ENCODE results near the gene CDK17. TPM values are rescaled to one million over a fixed set of nuclear protein-coding genes. Genes with fewer than 3 reads are reported as not detected.

Gene CDK17
- total and polyA plus RNA-seq, 4 donors, result 53.1 to 122 (median 60.4) TPM

- H3K4me3 ChIP-seq (ENCODE audit: low read depth, low read length), result no peak overlapping the region
- H3K36me3 ChIP-seq (ENCODE audit: control insufficient read depth, insufficient read depth, low read length), result peaks cover 3% of the 10 kb centered on the region
- no peaks in the 10 kb centered on the region for H3K9me3 ChIP-seq (ENCODE audit: control insufficient read depth, insufficient read depth, low read length)
- no CpG with 5 or more reads among the region's 5 CpGs for WGBS (ENCODE audit: insufficient coverage)
- no peak overlapping the region for H3K27ac ChIP-seq (ENCODE audit: low read depth, low read length)
- H3K27me3 ChIP-seq (ENCODE audit: control insufficient read depth, insufficient read depth, low read length), result no peaks in the 10 kb centered on the region
- peaks cover 70% of the 10 kb centered on the region for H3K4me1 ChIP-seq (ENCODE audit: control insufficient read depth, insufficient read depth, low read length)
- no peak for DNase-seq (ENCODE audit: low read depth in 4 of 6, low spot score in 6 of 6)
Observed at GRCh38 chr12:96235484-96235826, 164.8 kb downstream of the CDK17 start.

DNA sequence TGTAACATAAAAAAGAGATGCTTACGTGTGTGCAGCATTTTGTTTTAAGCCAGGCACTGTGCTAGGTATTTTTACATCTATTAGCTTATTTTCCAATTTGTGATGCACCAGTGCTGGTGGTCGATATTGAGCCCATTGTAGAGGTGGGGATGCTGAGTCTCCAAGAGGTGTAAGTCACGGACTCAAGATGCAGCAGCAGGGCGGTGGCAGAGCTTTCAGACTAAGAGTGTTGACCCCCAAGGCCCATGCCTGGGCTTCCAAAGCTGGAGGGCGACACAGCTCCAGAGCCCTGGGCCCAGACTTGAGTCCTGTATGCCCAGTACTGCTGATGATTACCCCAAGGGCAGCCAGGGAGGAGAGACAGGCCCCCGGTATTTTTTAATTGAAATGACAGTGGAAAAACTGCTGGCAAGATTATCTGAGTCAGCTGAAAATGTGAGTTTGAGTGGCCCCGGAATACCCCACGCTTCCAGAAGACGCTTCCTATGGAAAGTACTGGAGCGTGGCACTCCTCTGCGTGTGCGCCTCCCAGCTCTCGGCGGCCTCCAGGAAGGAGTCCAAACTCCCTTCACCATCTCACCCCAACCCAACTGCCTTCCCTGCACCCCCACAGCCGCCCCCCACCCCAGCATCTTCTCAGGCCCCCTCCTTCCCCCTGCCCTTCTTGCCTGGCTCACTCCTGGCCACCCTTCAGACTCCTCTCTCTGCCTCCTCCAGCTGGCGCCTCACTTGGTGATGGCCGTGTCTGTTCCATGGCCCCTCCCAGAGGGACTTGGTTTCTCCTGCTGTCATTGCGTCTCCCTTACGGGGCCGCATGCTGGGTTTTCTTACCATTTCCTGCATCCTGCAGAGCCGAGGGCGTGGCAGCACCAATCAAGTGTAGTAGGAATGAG, 165.4 kb downstream of the CDK17 start:
- H3K27ac ChIP-seq (ENCODE audit: low read depth, low read length), result peak overlapping the region; percentile 87
- no peak overlapping the region for H3K4me3 ChIP-seq (ENCODE audit: low read depth, low read length)
- peak in 1 of 6 donors; percentile 53 for DNase-seq (ENCODE audit: low read depth in 4 of 6, low spot score in 6 of 6)
- H3K27me3 ChIP-seq (ENCODE audit: control insufficient read depth, insufficient read depth, low read length), result no peaks in the 10 kb centered on the region
- 86% methylated on average over 16 of the region's 22 CpGs for WGBS (ENCODE audit: insufficient coverage)
- peaks cover 3% of the 10 kb centered on the region for H3K36me3 ChIP-seq (ENCODE audit: control insufficient read depth, insufficient read depth, low read length)
- no peaks in the 10 kb centered on the region for H3K9me3 ChIP-seq (ENCODE audit: control insufficient read depth, insufficient read depth, low read length)
- peaks cover 69% of the 10 kb centered on the region for H3K4me1 ChIP-seq (ENCODE audit: control insufficient read depth, insufficient read depth, low read length)

DNA sequence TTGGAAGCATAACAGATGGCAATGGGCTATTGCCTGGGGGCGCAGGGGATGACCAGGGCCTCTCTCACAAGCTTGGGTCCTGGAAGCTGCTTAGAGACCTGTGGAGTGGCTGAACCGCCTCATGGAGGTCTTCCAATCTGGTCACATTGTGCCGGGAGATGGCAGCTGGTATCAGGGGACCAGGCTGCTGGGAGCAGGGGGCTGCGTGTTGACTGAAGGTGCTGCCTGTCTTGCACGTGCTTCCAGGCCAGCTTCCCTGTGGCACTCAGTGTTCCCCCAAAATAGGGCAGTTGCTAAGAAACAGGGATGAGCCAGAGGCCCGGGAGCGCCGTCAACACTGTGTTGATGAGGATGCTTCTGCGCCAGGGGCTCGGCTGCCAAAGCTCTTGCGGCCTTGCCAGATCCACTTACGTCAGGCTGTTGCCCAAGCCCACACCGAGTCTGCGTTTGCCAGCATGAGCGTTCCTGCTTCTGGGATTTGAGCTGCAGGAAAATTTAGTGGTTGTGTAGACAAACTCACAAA, 166.2 kb downstream of the CDK17 start:
- H3K27ac ChIP-seq (ENCODE audit: low read depth, low read length), result peak overlapping the region; percentile 87
- WGBS (ENCODE audit: insufficient coverage), result 30% methylated on average over 11 of the region's 15 CpGs
- DNase-seq (ENCODE audit: low read depth in 4 of 6, low spot score in 6 of 6), result peak in 5 of 6 donors; percentile 77 to 99 (median 87)
- H3K4me3 ChIP-seq (ENCODE audit: low read depth, low read length), result no peak overlapping the region
- peaks cover 2% of the 10 kb centered on the region for H3K36me3 ChIP-seq (ENCODE audit: control insufficient read depth, insufficient read depth, low read length)
- H3K27me3 ChIP-seq (ENCODE audit: control insufficient read depth, insufficient read depth, low read length), result no peaks in the 10 kb centered on the region
- H3K9me3 ChIP-seq (ENCODE audit: control insufficient read depth, insufficient read depth, low read length), result no peaks in the 10 kb centered on the region
- H3K4me1 ChIP-seq (ENCODE audit: control insufficient read depth, insufficient read depth, low read length), result peaks cover 66% of the 10 kb centered on the region

DNA sequence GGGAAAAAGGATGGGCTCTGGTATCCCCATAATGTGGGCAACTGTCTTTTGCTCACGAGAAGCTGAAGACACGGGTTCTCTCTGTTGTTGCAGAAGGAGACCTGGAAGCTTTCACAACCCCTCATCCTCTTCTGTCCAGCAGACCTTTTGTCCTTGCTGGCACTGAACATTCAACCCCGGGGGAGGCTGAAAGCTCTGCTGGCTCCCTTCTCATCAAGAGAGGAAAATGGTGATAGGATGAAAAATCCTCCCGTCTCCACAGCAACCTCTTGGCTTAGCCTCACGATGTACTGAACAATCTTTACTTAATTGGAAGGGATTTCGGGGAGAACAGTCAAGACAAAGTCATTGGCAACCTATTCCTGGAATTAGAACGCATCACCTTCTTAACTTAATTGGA, 167.1 kb downstream of the CDK17 start:
- peak in 4 of 6 donors; percentile 52 to 91 (median 74) for DNase-seq (ENCODE audit: low read depth in 4 of 6, low spot score in 6 of 6)
- no peaks in the 10 kb centered on the region for H3K9me3 ChIP-seq (ENCODE audit: control insufficient read depth, insufficient read depth, low read length)
- H3K27ac ChIP-seq (ENCODE audit: low read depth, low read length), result peak overlapping the region; percentile 87
- no CpG with 5 or more reads among the region's 7 CpGs for WGBS (ENCODE audit: insufficient coverage)
- H3K4me1 ChIP-seq (ENCODE audit: control insufficient read depth, insufficient read depth, low read length), result peaks cover 60% of the 10 kb centered on the region
- no peak overlapping the region for H3K4me3 ChIP-seq (ENCODE audit: low read depth, low read length)
- no peaks in the 10 kb centered on the region for H3K27me3 ChIP-seq (ENCODE audit: control insufficient read depth, insufficient read depth, low read length)
- H3K36me3 ChIP-seq (ENCODE audit: control insufficient read depth, insufficient read depth, low read length), result peaks cover 2% of the 10 kb centered on the region

DNA sequence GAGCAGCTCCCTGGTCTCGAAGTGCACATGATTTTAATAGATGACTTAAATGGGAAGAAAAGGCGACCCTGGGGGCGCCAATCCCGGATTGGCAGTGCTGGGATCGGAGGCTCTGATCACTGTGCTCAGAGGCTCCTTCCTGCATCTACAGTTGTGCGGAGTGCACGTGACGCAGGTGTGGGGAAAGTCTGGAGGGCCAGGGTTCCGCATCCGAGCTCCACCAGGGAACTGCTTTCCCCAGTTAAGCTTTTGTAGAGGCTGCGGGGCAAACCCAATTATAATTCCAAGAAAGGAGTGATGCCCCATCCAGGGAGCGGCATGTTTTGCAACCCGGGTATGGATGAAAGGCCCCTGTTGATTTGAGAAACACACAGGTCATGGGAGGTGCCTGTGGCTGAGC, 169.6 kb downstream of the CDK17 start:
- Histone ChIP-seq H3K27me3 (ENCODE audit: control insufficient read depth, insufficient read depth, low read length) (no peaks in the 10 kb centered on the region), H3K4me3 (ENCODE audit: low read depth, low read length) (no peak overlapping the region), H3K27ac (ENCODE audit: low read depth, low read length) (no peak overlapping the region), H3K9me3 (ENCODE audit: control insufficient read depth, insufficient read depth, low read length) (no peaks in the 10 kb centered on the region), H3K4me1 (ENCODE audit: control insufficient read depth, insufficient read depth, low read length) (peaks cover 41% of the 10 kb centered on the region), H3K36me3 (ENCODE audit: control insufficient read depth, insufficient read depth, low read length) (peaks cover 4% of the 10 kb centered on the region)
- DNase-seq (ENCODE audit: low read depth in 4 of 6, low spot score in 6 of 6), result no peak
- 80% methylated on average over 11 of the region's 13 CpGs for WGBS (ENCODE audit: insufficient coverage)

DNA sequence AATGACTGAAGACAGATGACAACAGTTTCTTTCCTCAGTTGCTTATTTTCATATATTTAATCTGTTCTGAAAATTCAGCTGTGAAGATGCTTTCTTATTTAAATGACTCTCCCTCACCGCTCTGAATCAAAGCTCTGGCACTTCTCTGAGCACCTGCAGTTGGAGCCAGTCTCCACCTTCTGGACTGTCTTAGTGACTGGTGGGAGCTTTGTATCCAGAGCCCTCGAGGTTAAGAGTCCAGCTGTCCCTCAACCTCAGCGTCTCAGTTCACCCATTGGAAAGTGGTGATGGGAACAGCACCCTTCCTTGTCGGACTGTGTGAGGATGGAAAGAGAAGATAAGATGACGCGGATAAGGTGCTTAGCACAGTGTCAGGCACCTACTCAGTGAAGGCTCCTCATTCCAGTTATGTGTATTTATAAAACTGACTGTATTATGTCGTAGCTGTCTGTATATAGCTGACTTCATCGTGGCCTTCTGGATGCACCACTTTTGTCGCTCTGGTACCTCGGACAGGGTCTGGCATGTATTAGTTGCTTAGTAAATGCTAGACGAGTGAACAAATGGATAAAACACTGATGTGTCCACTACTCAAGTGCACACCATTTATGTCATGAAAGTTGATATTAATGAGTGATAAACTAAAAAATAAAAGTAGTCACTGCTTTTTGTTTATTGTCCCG, 171.5 kb downstream of the CDK17 start:
- DNase-seq (ENCODE audit: low read depth in 4 of 6, low spot score in 6 of 6), result no peak
- Histone ChIP-seq H3K9me3 (ENCODE audit: control insufficient read depth, insufficient read depth, low read length) (no peaks in the 10 kb centered on the region), H3K36me3 (ENCODE audit: control insufficient read depth, insufficient read depth, low read length) (peaks cover 4% of the 10 kb centered on the region), H3K27ac (ENCODE audit: low read depth, low read length) (no peak overlapping the region), H3K27me3 (ENCODE audit: control insufficient read depth, insufficient read depth, low read length) (no peaks in the 10 kb centered on the region), H3K4me1 (ENCODE audit: control insufficient read depth, insufficient read depth, low read length) (peaks cover 30% of the 10 kb centered on the region), H3K4me3 (ENCODE audit: low read depth, low read length) (no peak overlapping the region)
- 70% methylated on average over 4 of the region's 12 CpGs for WGBS (ENCODE audit: insufficient coverage)

Small RNA genes within 50 kb of the gene (small RNA-seq; reads per million reads assigned to genes)
- not detected for gene RN7SKP11 (ENCODE audit: low replicate concordance)
- gene RNU4-24P (ENCODE audit: low replicate concordance), result not detected

Other genes starting within 250 kb of the CDK17 start
- 10 to 100 TPM; 10.7 to 17.0 TPM for gene ELK3, start 206.1 kb downstream of the CDK17 start, total RNA-seq
- 10 to 100 TPM; 16.0 to 22.0 TPM for gene ELK3, start 206.1 kb downstream of the CDK17 start, polyA plus RNA-seq (ENCODE audit: insufficient read length in 2 of 2)
- 10 to 100 TPM; 16.2 to 21.3 TPM for gene CFAP54, start 89.1 kb upstream of the CDK17 start, total RNA-seq
- gene CFAP54, start 89.1 kb upstream of the CDK17 start, polyA plus RNA-seq (ENCODE audit: insufficient read length in 2 of 2), result 1 to 10 TPM; 3.3 to 6.0 TPM

Measured in spinal cord (tissue), 10 donors.